Measurements from ENCODE around the gene HSDL1. TPM values are rescaled to one million over a fixed set of nuclear protein-coding genes. Genes with fewer than 3 reads are reported as not detected.

HSDL1 gene
- total and polyA plus RNA-seq, 2 of the 8 experiments (the other 6 are each of a cell fraction or from before 2014, with no cell fraction given), result 25.0 to 55.7 TPM

- H2BK20ac ChIP-seq (ENCODE audit: low read length), result no peak overlapping the region
- no peak overlapping the region for H2BK15ac ChIP-seq (ENCODE audit: low read length)
- H2AFZ ChIP-seq (ENCODE audit: low read length), result no peak overlapping the region
- POLR2A ChIA-PET (ENCODE audit: partially characterized antibody), result interaction anchor here (1.8 kb wide), 1 partner anchor 12 kb away, joined by 6 read pairs; the partner anchor contains the start of gene MBTPS1
- H3K4ac ChIP-seq (replicated peaks; ENCODE audit: insufficient read length, low read depth, low read length), result no peak overlapping the region
- H3K4me3 ChIP-seq (ENCODE audit: extremely low read depth in 1 of 4, insufficient read depth in 2 of 4, low read depth in 3 of 4, low read length in 4 of 4), result no peak overlapping the region
- 88% methylated on average over 3 of the region's 3 CpGs; no CpG with 5 or more reads in 1 of the 2 experiments for WGBS, 2 experiments (ENCODE audit: extremely low coverage in 1 of 2, insufficient coverage in 1 of 2, insufficient read length in 1 of 2, insufficient replicate concordance in 2 of 2, low coverage in 1 of 2, low lambda C conversion rate in 2 of 2, missing lambda C conversion rate in 1 of 2)
- no peak for TF ChIP-seq POU5F1 (IDR thresholded peaks at IDR 0.05; ENCODE audit: low read depth, low read length)
- TF ChIP-seq MAX (IDR thresholded peaks at IDR 0.05), result no peak
- no peak for TF ChIP-seq CTCF (IDR thresholded peaks at IDR 0.05; ENCODE audit: control extremely low read depth in 1 of 3, insufficient read depth in 1 of 3, low read depth in 1 of 3, low read length in 3 of 3)
- TF ChIP-seq ASH2L (IDR thresholded peaks at IDR 0.05; ENCODE audit: low read length), result no peak
- no peak for TF ChIP-seq HDAC2 (IDR thresholded peaks at IDR 0.05; ENCODE audit: borderline replicate concordance in 1 of 2, low read depth in 2 of 2, low read length in 2 of 2)
- no peak for TF ChIP-seq SP2 (IDR thresholded peaks at IDR 0.05; ENCODE audit: low read length)
- no peak for TF ChIP-seq ATF3 (IDR thresholded peaks at IDR 0.05; ENCODE audit: insufficient read depth, low read depth, low read length)
- no peak for TF ChIP-seq TAF1 (IDR thresholded peaks at IDR 0.05; ENCODE audit: low read depth, low read length)
- H3K27me3 ChIP-seq (replicated peaks in 1 of 4; ENCODE audit: control insufficient read depth in 3 of 4, extremely low read depth in 1 of 4, insufficient read depth in 3 of 4, low read length in 3 of 4), result peaks cover 0 to 1% (median 0%) of the 10 kb centered on the region in 4 experiments; a peak in 1 of 7 replicates
- no peak overlapping the region for H2AK5ac ChIP-seq (ENCODE audit: low read depth, low read length)
- no peak overlapping the region for H4K5ac ChIP-seq (ENCODE audit: insufficient read length, low read depth, low read length)
- no peak overlapping the region for H3K9ac ChIP-seq (replicated peaks in 1 of 4; ENCODE audit: extremely low read depth in 1 of 4, low read depth in 3 of 4, low read length in 3 of 4)
- no peak overlapping the region for H3K14ac ChIP-seq (ENCODE audit: insufficient read length)
- no peak overlapping the region for H2BK120ac ChIP-seq (replicated peaks; ENCODE audit: low read depth, low read length)
- no peaks in the 10 kb centered on the region for H3K23me2 ChIP-seq (ENCODE audit: low read depth, low read length)
- peaks cover 0 to 6% (median 2%) of the 10 kb centered on the region in 4 experiments; a peak in 2 of 8 replicates for H3K36me3 ChIP-seq (ENCODE audit: control insufficient read depth in 2 of 4, insufficient read depth in 4 of 4, low read length in 3 of 4)
- peaks cover 10 to 17% of the 10 kb centered on the region in 2 experiments for H4K20me1 ChIP-seq (replicated peaks in 1 of 2; ENCODE audit: control insufficient read depth in 1 of 2, insufficient read depth in 2 of 2, low read length in 2 of 2)
- peaks cover 0 to 76% of the 10 kb centered on the region in 2 experiments; a peak in 2 of 4 replicates for H3K79me2 ChIP-seq (ENCODE audit: control insufficient read depth in 1 of 2, insufficient read depth in 2 of 2, low read length in 2 of 2)
- no peak overlapping the region for H3K56ac ChIP-seq (replicated peaks; ENCODE audit: insufficient read length, low read depth, low read length)
- H3K4me2 ChIP-seq (ENCODE audit: insufficient read depth in 1 of 2, low read depth in 2 of 2, low read length in 2 of 2), result no peak overlapping the region
- FAIRE-seq (no peak), DNase-seq (ENCODE audit: low read depth in 1 of 2, low spot score in 2 of 2) (no peak)
- no peak overlapping the region for H2BK12ac ChIP-seq (ENCODE audit: low read depth, low read length)
- H3K79me1 ChIP-seq (ENCODE audit: low read depth, low read length), result peaks cover 8% of the 10 kb centered on the region; the same call in 1 of the 2 replicates
- no peak overlapping the region for H3K23ac ChIP-seq (ENCODE audit: insufficient read length)
- no peak overlapping the region for H3K27ac ChIP-seq (ENCODE audit: low read depth, low read length)
- CTCF ChIA-PET (ENCODE audit: partially characterized antibody), result interaction anchor here (1.1 to 5.1 kb wide), 2 partner anchors 18 to 37 kb away, joined by 3 to 27 read pairs; no protein-coding TSS in a partner anchor
- H3K9me3 ChIP-seq (ENCODE audit: insufficient read depth in 2 of 2, low read depth in 1 of 2, low read length in 1 of 2), result no peaks in the 10 kb centered on the region
- no peak overlapping the region for H4K91ac ChIP-seq (replicated peaks; ENCODE audit: insufficient read length, low read length)
- no peak overlapping the region for H4K8ac ChIP-seq (ENCODE audit: extremely low read depth, insufficient read depth, low read length)
- no peak overlapping the region for H2BK5ac ChIP-seq (ENCODE audit: low read depth, low read length)
- no peak overlapping the region for H3K18ac ChIP-seq (ENCODE audit: extremely low read depth, low read length)
- H3K4me1 ChIP-seq (replicated peaks in 1 of 4; ENCODE audit: control insufficient read depth in 3 of 4, insufficient read depth in 4 of 4, low read length in 3 of 4), result no peaks in the 10 kb centered on the region
These were observed 40.7 kb downstream of the HSDL1 start for GRCh38 chr16:84104231-84104630.
